ENCODE results near the gene HBA2. TPM values are rescaled to one million over a fixed set of nuclear protein-coding genes. Genes with fewer than 3 reads are reported as not detected.
"Not testable (repeated sequence)": the region's sequence is repeated elsewhere in the genome, so short reads cannot be mapped to it uniquely, and the experiment has no call there.

The HBA2 gene
- total RNA-seq, 1 donor from 2014 or later, result 37.2 TPM

DNA sequence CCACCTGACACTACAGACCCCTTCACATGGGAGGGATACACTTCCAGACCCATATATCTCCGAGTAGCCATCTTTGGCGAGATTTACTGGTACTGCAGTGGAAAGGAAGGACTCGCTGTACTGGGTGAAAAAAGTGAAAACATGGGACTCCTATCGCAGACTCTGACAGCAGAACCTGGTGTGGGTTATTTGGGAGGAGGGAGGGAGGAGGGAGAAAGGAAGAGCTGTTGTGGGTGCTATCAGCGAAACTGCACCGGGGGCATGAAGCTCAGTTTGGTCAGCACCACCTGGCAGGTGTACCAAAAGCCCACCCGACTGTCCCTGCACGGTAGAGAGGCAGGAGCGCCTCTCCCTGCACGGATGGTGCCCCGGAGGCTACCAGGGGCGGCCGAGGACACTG lies 12.5 kb downstream of the HBA2 start:
- intact Hi-C loops (cut with micrococcal nuclease), result no loop called here
- ATAC-seq, result no peak
- DNase-seq, result no peak

DNA sequence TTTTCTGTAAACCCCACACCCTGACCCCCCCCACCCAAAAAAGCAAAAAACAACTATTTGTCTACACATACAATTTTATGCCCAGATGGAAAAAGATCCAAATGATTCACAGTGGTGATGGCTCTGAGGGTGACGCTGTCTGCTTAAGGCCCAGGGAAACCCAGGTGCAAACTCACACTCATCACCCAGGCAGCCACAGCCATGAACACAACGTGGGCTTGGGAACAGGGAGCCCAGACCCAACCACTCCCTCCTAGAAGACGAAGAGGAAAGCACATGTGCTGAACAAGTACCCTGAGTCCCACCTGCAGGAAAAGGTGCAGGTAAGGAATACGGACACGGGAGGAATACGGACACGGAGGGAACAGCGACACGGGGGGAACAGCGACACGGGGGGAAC lies 13.0 kb downstream of the HBA2 start:
- no peak for DNase-seq
- intact Hi-C loops (cut with micrococcal nuclease), result no loop called here
- no peak for ATAC-seq

- intact Hi-C loops (cut with micrococcal nuclease), result no loop called here
- DNase-seq, result no peak
These were observed 14.7 kb downstream of the HBA2 start for GRCh38 chr16:187330-187729.

GRCh38 chr16:188674-189073 lies 16.0 kb downstream of the HBA2 start:
- ATAC-seq (no peak), DNase-seq (no peak)
- intact Hi-C loops (cut with micrococcal nuclease), result no loop called here

More at GRCh38 chr16:187330-187729, 14.7 kb downstream of the HBA2 start:
- ATAC-seq, result no peak

GRCh38 chr16:189604-190186 lies 17.0 kb downstream of the HBA2 start:
- intact Hi-C loops (cut with micrococcal nuclease), result no loop called here
- DNase-seq, result no peak
- ATAC-seq, result no peak

- no peak for DNase-seq
- ATAC-seq, result no peak
- intact Hi-C loops (cut with micrococcal nuclease), result no loop called here
These were observed 19.2 kb downstream of the HBA2 start for GRCh38 chr16:191831-192230.

DNA sequence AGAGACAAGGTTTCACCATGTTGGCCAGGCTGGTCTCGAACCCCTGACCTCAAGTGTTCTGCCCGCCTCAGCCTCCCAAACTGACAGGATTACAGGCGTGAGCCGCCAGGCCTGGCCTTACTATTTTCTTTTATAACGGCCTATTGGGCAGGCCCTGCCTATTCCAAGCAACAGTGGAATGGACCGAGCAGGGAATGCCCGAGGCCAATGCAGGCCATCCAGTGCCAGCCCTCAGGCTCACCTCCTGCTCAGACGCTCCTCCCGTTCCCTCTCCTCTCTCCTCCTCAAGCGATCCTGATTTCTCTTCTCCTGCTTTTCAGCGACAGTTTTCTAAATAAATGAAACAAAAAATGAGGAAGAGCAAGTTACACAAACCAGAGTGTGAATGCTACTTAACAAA lies 20.0 kb downstream of the HBA2 start:
- intact Hi-C loops (cut with micrococcal nuclease), result no loop called here
- no peak for ATAC-seq
- DNase-seq, result no peak

GRCh38 chr16:193441-193840 lies 20.8 kb downstream of the HBA2 start:
- DNase-seq, result no peak
- ATAC-seq, result no peak
- intact Hi-C loops (cut with micrococcal nuclease), result no loop called here

DNA sequence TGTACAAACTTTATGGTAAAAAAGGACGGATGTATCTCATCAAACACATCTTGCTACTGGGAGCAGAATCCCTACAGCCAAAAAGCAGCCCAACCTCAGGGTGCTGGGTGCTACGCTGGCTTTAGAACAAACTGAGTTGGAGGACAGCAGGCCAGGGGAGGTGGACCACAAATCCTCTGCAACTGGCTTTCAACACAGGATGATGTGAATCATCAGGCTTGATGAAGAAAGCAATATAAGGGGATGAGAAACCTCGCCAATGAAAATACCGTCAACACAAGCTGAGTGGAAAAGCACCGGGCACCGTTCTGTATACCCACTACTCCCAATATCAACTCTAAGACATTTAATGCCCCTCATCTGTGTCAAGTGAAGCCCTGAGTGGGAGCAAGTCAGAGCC lies 21.8 kb downstream of the HBA2 start:
- ATAC-seq, result no peak
- no peak for DNase-seq
- intact Hi-C loops (cut with micrococcal nuclease), result no loop called here

- intact Hi-C loops (cut with micrococcal nuclease), result no loop called here
- no peak for ATAC-seq
- no peak for DNase-seq
These were observed 27.7 kb downstream of the HBA2 start for GRCh38 chr16:200388-200787.

DNA sequence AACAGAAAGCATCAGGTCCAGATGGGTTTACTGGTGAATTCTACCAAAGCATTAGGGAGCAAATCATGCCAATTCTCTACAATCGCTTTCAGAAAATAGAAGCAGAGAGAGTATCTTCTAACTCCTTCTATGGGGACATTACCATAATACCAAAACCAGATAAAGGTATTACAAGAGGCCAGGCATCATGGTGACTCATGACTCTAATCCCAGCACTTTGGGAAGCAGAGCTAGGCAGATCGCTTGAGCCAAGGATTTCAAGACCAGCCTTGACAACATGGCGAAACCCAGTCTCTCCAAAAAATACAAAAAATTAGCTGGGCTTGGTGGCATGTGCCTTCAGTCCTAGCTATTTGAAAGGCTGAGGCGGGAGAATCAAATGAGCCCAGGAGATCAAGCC lies 30.6 kb downstream of the HBA2 start:
- DNase-seq, result no peak
- intact Hi-C loops (cut with micrococcal nuclease), result no loop called here
- no peak for ATAC-seq

DNA sequence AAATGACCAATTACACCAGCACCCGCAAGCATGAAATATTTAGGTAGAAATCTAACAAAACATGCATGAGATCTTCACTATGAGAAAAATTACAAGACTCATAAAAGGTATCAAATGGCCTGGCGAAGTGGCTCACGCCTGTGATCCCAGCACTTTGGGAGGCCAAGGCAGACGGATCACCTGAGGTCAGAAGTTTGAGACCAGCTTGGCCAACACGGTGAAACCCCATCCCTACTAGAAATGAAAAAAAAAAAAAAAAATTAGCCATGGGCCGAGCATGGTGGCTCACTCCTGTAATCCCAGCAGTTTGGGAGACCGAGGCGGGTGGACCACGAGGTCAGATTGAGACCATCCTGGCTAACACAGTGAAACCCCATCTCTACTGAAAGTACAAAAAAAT lies 31.4 kb downstream of the HBA2 start:
- DNase-seq; ATAC-seq; intact Hi-C loops (cut with micrococcal nuclease): not testable (repeated sequence)

DNA sequence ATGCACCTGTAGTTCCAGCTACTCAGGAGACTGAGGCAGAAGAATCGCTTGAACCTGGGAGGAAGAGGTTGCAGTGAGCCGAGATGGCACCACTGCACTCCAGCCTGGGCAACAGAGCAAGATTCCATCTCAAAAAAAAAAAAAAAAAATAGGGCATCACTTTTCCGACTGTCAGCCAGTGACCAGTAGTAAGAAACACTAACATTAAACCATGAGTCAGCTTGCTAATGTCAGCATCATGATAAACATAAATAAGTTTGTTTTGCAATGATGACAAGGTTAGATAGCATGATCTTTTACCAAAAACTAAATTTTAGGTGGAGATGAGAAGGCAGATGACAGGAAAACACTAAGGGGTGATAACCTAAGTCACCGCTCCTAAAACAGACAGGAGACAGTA lies 36.7 kb downstream of the HBA2 start:
- ATAC-seq; DNase-seq; intact Hi-C loops (cut with micrococcal nuclease): not testable (repeated sequence)

DNA sequence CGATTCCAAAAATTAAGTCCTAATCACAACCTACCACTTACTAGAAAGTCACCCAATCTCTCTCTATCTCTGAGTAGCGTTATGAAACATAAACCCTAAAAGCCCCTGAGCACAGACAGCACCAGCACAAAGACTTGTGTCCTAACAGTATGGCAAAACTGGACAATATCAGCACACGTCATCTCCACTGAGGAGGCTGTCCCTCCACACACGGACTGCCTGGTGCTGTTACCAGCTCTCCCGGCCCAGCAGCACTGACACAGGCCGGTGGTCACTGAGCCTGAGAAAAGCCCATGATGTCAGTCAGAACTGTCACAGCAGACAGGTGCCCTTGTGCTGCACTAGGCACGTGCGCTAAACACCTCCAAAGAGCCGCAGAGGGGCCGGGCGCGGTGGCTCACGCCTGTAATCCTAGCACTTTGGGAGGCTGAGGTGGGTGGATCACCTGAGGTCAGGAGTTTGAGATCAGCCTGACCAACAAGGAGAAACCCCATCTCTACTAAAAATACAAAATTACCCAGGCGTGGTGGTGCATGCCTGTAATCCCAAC lies 39.0 kb downstream of the HBA2 start:
- peak; percentile 27 for ATAC-seq
- DNase-seq; intact Hi-C loops (cut with micrococcal nuclease): not testable (repeated sequence)

- ATAC-seq, result peak; percentile 72
- intact Hi-C loops (cut with micrococcal nuclease), result no loop called here
These were observed 40.3 kb downstream of the HBA2 start for GRCh38 chr16:212999-213398.

GRCh38 chr16:220021-220420 lies 47.3 kb downstream of the HBA2 start:
- ATAC-seq, result no peak
- intact Hi-C loops (cut with micrococcal nuclease), result no loop called here
- no peak for DNase-seq

More at GRCh38 chr16:212999-213398, 40.3 kb downstream of the HBA2 start:
- no peak for DNase-seq

Other genes starting within 250 kb of the HBA2 start
- 12.9 TPM for gene POLR3K, start 119.3 kb upstream of the HBA2 start, total RNA-seq
- gene SNRNP25, start 119.0 kb upstream of the HBA2 start, total RNA-seq, result 72.8 TPM
- gene RHBDF1, start 100.2 kb upstream of the HBA2 start, total RNA-seq, result 20.0 TPM
- 31.2 TPM for gene MPG, start 94.7 kb upstream of the HBA2 start, total RNA-seq
- gene NPRL3, start 34.2 kb upstream of the HBA2 start, total RNA-seq, result 21.7 TPM
- gene HBZ, start 20.2 kb upstream of the HBA2 start, total RNA-seq, result not detected
- not detected for gene HBM, start 6.9 kb upstream of the HBA2 start, total RNA-seq
- 48.9 TPM for gene HBA1, start 3.8 kb downstream of the HBA2 start, total RNA-seq
- gene HBQ1, start 7.6 kb downstream of the HBA2 start, total RNA-seq, result not detected
- gene LUC7L, start 56.6 kb downstream of the HBA2 start, total RNA-seq, result 25.4 TPM
- gene FAM234A, start 61.9 kb downstream of the HBA2 start, total RNA-seq, result 143 TPM
- gene RGS11, start 103.1 kb downstream of the HBA2 start, total RNA-seq, result 14.8 TPM
- gene ARHGDIG, start 107.7 kb downstream of the HBA2 start, total RNA-seq, result 14.9 TPM
- gene PDIA2, start 110.3 kb downstream of the HBA2 start, total RNA-seq, result 2.6 TPM
- 14.4 TPM for gene AXIN1, start 179.8 kb downstream of the HBA2 start, total RNA-seq
- gene MRPL28, start 197.7 kb downstream of the HBA2 start, total RNA-seq, result 77.2 TPM
- 34.2 TPM for gene PGAP6, start 209.1 kb downstream of the HBA2 start, total RNA-seq
- gene NME4, start 224.3 kb downstream of the HBA2 start, total RNA-seq, result 89.2 TPM
- 9.8 TPM for gene DECR2, start 229.0 kb downstream of the HBA2 start, total RNA-seq

Data from left ventricle myocardium superior (tissue), 1 donor.